SK-N-SH treated with all-trans-retinoic acid at 6 μM for 48 hours (cell line): Measurements from ENCODE around the gene RNU1-4.
"Not testable (repeated sequence)": the region's sequence is repeated elsewhere in the genome, so short reads cannot be mapped to it uniquely, and the experiment has no call there.

Experiments used
- CSDC2 ChIP-seq: fragments of 250-450 bp; sonication (Bioruptor Pico); IDR thresholded peaks from 2 replicates; pipeline ENCODE4 v1.5.0; 2020; ENCODE audit warnings: mild to moderate bottlenecking, moderate library complexity
- ZC3H10 ChIP-seq: fragments of 250-450 bp; sonication (Bioruptor Pico); IDR thresholded peaks from 2 replicates; pipeline ENCODE4 v1.5.1; 2021; ENCODE audit warnings: mild to moderate bottlenecking, moderate library complexity
- TF ChIP-seq, protein P1 (sequence below): fragments of 250-450 bp; sonication (Bioruptor Pico); IDR thresholded peaks from 2 replicates; pipeline ENCODE4 v1.8.0; 2020; ENCODE audit warnings: mild to moderate bottlenecking, moderate library complexity, borderline replicate concordance

GRCh38 chr1:16741230-16741629, 914 bp downstream of the RNU1-4 start:
- not testable (repeated sequence) for TF ChIP-seq ZC3H10, CSDC2 (CRISPR knock-in tag)
- TF ChIP-seq, protein P1, sequence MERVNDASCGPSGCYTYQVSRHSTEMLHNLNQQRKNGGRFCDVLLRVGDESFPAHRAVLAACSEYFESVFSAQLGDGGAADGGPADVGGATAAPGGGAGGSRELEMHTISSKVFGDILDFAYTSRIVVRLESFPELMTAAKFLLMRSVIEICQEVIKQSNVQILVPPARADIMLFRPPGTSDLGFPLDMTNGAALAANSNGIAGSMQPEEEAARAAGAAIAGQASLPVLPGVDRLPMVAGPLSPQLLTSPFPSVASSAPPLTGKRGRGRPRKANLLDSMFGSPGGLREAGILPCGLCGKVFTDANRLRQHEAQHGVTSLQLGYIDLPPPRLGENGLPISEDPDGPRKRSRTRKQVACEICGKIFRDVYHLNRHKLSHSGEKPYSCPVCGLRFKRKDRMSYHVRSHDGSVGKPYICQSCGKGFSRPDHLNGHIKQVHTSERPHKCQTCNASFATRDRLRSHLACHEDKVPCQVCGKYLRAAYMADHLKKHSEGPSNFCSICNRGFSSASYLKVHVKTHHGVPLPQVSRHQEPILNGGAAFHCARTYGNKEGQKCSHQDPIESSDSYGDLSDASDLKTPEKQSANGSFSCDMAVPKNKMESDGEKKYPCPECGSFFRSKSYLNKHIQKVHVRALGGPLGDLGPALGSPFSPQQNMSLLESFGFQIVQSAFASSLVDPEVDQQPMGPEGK (CRISPR knock-in tag): not testable (repeated sequence)
